Central memory CD8-positive, alpha-beta T cell (primary cell): ENCODE data around the gene KCNQ1.

Source experiments
- ATAC-seq: fragments of 150-1000 bp; cut with Tn5 transposase; replicated peaks from 2 replicates; pipeline ENCODE4 v1.10.0; 2022; ENCODE audit warnings: mild to moderate bottlenecking, moderate FRiP score, moderate number of reproducible peaks; ENCODE audit not compliant: poor library complexity, severe bottlenecking; ENCODE audit errors: extremely low read depth
- DNase-seq, 2 donors: peaks; one replicate each; pipeline ENCODE4 v3.0.0; 2021; ENCODE audit warnings: low spot score in 2 of 2
- H3K27ac Mint-ChIP-seq: one replicate; pipeline ENCODE4 v1.8.0; 2022; ENCODE audit warnings: low read depth, mild to moderate bottlenecking, moderate library complexity, mixed read lengths
- H3K27me3 Mint-ChIP-seq: one replicate; pipeline ENCODE4 v1.8.0; 2022; ENCODE audit warnings: mixed read lengths
- H3K36me3 Mint-ChIP-seq: one replicate; pipeline ENCODE4 v1.8.0; 2022; ENCODE audit warnings: mild to moderate bottlenecking, moderate library complexity, mixed read lengths; ENCODE audit not compliant: insufficient read depth
- H3K4me1 Mint-ChIP-seq: one replicate; pipeline ENCODE4 v1.8.0; 2022; ENCODE audit warnings: mixed read lengths
- H3K4me3 Mint-ChIP-seq: one replicate; pipeline ENCODE4 v1.8.0; 2022; ENCODE audit warnings: mild to moderate bottlenecking, moderate library complexity, mixed read lengths
- H3K9me3 Mint-ChIP-seq: one replicate; pipeline ENCODE4 v1.8.0; 2022; ENCODE audit warnings: mixed read lengths

The KCNQ1 gene

GRCh38 chr11:2583605-2583958, 138.8 kb downstream of the KCNQ1 start:
- ATAC-seq (no peak), DNase-seq (peak; percentile 6 to 10)
- H3K27me3 Mint-ChIP-seq = no peaks in the 10 kb centered on the region
- H3K4me3 Mint-ChIP-seq = no peak overlapping the region
- H3K4me1 Mint-ChIP-seq = no peaks in the 10 kb centered on the region
- no peaks in the 10 kb centered on the region for H3K9me3 Mint-ChIP-seq
- H3K27ac Mint-ChIP-seq = no peak overlapping the region
- H3K36me3 Mint-ChIP-seq = peaks cover 6% of the 10 kb centered on the region

GRCh38 chr11:2584434-2584811, 139.6 kb downstream of the KCNQ1 start:
- DNase-seq = no peak

GRCh38 chr11:2584812-2585565, 140.2 kb downstream of the KCNQ1 start:
- H3K27ac Mint-ChIP-seq = no peak overlapping the region
- peaks cover 3% of the 10 kb centered on the region for H3K36me3 Mint-ChIP-seq
- H3K4me3 Mint-ChIP-seq = no peak overlapping the region
- no peaks in the 10 kb centered on the region for H3K4me1 Mint-ChIP-seq
- peak in 1 of 2 donors; percentile 8 for DNase-seq
- H3K27me3 Mint-ChIP-seq = no peaks in the 10 kb centered on the region
- H3K9me3 Mint-ChIP-seq = no peaks in the 10 kb centered on the region
- no peak for ATAC-seq

More at GRCh38 chr11:2584434-2584811, 139.6 kb downstream of the KCNQ1 start:
- Mint-ChIP-seq H3K27ac (no peak overlapping the region), H3K4me3 (no peak overlapping the region), H3K9me3 (no peaks in the 10 kb centered on the region), H3K27me3 (no peaks in the 10 kb centered on the region), H3K36me3 (peaks cover 3% of the 10 kb centered on the region), H3K4me1 (no peaks in the 10 kb centered on the region)
- ATAC-seq = no peak

DNA sequence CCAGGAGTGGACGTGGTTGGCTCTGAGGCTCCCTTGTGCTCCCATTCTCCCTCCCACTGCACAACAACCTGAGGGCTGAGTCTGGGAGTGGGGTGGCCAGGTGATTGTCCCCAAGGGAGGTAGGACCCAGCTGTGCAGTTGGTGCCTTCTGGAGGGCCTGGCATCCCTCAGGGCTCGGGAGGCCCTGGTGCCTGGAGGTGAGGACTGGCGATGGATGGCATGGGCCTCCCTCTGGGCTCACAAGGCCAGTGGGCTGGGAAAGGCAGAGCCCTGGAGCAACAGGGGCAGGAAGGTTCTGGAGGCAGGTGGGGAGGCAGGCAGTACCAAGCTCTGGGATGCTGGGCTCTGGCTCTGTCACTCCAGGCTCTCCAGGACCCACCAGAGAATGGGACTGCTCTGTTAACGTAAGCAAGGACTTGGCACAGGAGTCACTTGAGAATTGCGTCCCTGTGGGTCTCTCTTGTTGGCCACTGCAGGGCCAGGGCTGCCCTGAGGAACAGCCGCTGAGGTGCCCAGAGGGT, 140.8 kb downstream of the KCNQ1 start:
- peak in 1 of 2 donors; percentile 6 for DNase-seq
- peaks cover 3% of the 10 kb centered on the region for H3K36me3 Mint-ChIP-seq
- no peaks in the 10 kb centered on the region for H3K9me3 Mint-ChIP-seq
- no peak overlapping the region for H3K27ac Mint-ChIP-seq
- ATAC-seq = no peak
- H3K27me3 Mint-ChIP-seq = no peaks in the 10 kb centered on the region
- H3K4me3 Mint-ChIP-seq = no peak overlapping the region
- H3K4me1 Mint-ChIP-seq = no peaks in the 10 kb centered on the region

DNA sequence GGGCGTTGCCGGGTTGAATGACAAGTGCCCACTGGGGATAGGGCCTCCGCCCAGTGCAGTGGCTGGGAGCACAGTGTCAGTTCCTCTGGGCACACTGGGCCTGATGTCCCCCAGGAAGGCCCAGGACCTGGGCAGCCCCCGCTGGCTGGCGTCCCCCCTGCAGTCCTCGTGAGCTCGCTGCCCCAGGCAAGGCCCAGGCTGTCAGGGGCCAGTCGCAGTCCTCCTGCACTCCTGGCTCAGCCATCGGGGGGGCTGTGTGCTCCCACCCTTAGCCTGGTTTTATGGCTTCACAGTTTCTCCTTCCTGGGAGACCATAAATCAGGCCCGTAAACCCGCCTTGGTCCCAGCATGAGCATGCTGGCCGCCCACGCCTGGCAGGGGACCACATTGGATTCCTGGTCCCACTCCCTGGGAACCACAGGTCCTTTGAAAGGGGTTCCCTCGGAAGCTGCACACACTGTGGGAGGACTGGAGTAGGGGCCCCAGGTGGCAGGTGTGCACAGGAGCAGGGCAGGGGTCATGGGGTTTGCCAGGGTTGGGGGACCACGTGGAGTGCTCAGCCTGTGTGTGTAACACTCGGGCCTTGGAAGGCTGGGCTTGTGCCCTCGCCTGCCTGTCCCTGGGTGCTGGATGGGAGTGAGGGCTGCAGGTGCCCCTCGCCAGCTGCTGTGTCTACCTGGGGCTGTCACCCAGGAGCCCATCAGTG, 141.4 kb downstream of the KCNQ1 start:
- H3K4me3 Mint-ChIP-seq = no peak overlapping the region
- no peaks in the 10 kb centered on the region for H3K27me3 Mint-ChIP-seq
- no peak for ATAC-seq
- peak in 1 of 2 donors; percentile 8 for DNase-seq
- H3K9me3 Mint-ChIP-seq = no peaks in the 10 kb centered on the region
- H3K36me3 Mint-ChIP-seq = peaks cover 3% of the 10 kb centered on the region
- no peak overlapping the region for H3K27ac Mint-ChIP-seq
- no peaks in the 10 kb centered on the region for H3K4me1 Mint-ChIP-seq

DNA sequence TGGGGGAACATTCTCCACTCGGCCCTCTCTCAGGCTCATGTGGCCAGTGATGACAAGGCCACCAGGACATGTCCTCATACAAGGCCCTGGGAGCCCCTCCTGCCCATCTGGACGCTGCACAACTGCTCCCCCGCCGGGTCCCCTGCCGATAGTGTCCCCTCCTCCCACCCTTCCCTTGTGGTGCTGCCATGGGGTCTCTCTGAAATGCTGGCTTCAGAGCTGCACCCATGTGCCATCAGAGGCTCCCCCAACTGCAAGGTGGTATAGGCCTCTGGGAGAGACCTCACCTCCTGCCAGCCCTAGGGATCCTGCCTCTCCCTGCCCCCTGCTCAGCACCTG, 142.0 kb downstream of the KCNQ1 start:
- Mint-ChIP-seq H3K9me3 (no peaks in the 10 kb centered on the region), H3K4me1 (no peaks in the 10 kb centered on the region), H3K4me3 (no peak overlapping the region), H3K36me3 (peaks cover 3% of the 10 kb centered on the region), H3K27me3 (no peaks in the 10 kb centered on the region), H3K27ac (no peak overlapping the region)
- DNase-seq (peak; percentile 6 to 11), ATAC-seq (no peak)

- no peak for ATAC-seq
- Mint-ChIP-seq H3K27me3 (no peaks in the 10 kb centered on the region), H3K27ac (no peak overlapping the region), H3K9me3 (no peaks in the 10 kb centered on the region), H3K4me1 (no peaks in the 10 kb centered on the region), H3K4me3 (no peak overlapping the region), H3K36me3 (peaks cover 3% of the 10 kb centered on the region)
- DNase-seq = peak; percentile 9 to 12
Observed at GRCh38 chr11:2587132-2587930, 142.5 kb downstream of the KCNQ1 start.

GRCh38 chr11:2587976-2588748, 143.4 kb downstream of the KCNQ1 start:
- Mint-ChIP-seq H3K36me3 (peaks cover 3% of the 10 kb centered on the region), H3K4me1 (no peaks in the 10 kb centered on the region), H3K27me3 (no peaks in the 10 kb centered on the region), H3K4me3 (no peak overlapping the region), H3K9me3 (no peaks in the 10 kb centered on the region), H3K27ac (no peak overlapping the region)
- DNase-seq = peak in 1 of 2 donors; percentile 11
- ATAC-seq = no peak

DNA sequence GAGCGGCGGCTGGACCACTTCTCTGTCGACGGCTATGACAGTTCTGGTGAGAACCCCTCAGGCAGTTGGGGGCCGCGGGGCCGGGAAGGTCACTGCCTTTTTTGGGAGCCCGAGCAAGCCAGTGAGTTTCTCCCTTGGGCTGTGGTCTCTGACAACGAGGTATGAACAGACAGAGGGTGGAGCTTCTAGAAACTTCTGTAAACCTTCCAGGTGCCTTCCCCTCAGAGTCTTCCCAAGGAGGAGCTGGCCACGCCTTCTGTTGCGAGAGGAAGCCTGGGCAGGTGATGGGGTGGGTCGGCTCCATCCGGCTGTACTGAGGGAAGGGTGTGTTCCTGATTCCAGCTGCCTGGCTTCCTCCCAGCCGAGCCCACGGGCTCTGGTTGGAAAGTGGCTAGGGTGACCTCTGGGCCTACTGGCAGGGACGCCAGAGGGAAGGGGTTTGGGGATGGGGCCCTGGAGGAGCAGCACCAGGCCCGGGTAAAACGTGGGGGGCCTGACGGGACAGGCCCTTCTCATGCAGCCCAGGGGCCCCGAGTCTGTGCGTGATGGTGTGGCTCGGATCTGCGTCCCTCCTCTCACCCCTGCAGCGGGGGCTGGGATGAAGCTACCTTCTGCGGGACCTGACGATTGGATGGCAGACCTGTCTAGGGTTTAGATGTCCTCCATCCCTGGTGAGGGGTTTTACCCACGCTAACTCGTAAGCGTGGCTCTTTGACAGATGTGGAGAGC, 144.2 kb downstream of the KCNQ1 start:
- ATAC-seq (no peak), DNase-seq (no peak)
- no peak overlapping the region for H3K27ac Mint-ChIP-seq
- H3K4me3 Mint-ChIP-seq = no peak overlapping the region
- no peaks in the 10 kb centered on the region for H3K9me3 Mint-ChIP-seq
- no peaks in the 10 kb centered on the region for H3K27me3 Mint-ChIP-seq
- peaks cover 2% of the 10 kb centered on the region for H3K36me3 Mint-ChIP-seq
- H3K4me1 Mint-ChIP-seq = no peaks in the 10 kb centered on the region

DNA sequence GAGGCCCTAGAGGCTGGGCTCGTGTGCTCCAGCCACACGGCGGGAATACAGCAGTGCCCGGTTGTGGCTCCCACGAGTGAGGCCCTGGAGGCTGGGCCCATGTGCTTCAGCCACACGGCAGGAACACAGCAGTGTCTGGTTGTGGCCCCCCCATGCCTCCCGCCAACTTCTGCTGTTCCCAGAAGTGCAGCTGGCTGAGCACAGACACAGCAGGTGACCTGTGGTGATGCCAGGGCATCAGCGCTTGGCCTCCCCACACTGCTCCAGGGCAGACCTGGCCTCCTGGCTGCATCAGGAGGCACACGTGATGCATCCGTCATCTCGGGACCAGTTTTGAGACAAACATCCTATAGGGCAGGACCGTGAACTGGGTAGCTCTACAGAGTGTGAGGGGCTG, 144.7 kb downstream of the KCNQ1 start:
- no peak for ATAC-seq

GRCh38 chr11:2590131-2590964, 145.5 kb downstream of the KCNQ1 start:
- ATAC-seq = no peak
- Mint-ChIP-seq H3K4me3 (no peak overlapping the region), H3K27ac (no peak overlapping the region), H3K27me3 (no peaks in the 10 kb centered on the region), H3K9me3 (no peaks in the 10 kb centered on the region), H3K4me1 (no peaks in the 10 kb centered on the region), H3K36me3 (peaks cover 2% of the 10 kb centered on the region)
- peak in 1 of 2 donors; percentile 7 for DNase-seq

More for the DNA sequence above, 144.7 kb downstream of the KCNQ1 start:
- H3K36me3 Mint-ChIP-seq = peaks cover 2% of the 10 kb centered on the region
- H3K4me1 Mint-ChIP-seq = no peaks in the 10 kb centered on the region
- H3K27ac Mint-ChIP-seq = no peak overlapping the region
- H3K4me3 Mint-ChIP-seq = no peak overlapping the region
- no peaks in the 10 kb centered on the region for H3K27me3 Mint-ChIP-seq
- H3K9me3 Mint-ChIP-seq = no peaks in the 10 kb centered on the region
- DNase-seq = no peak
